SK-N-SH treated with all-trans-retinoic acid at 6 μM for 48 hours (cell line): ENCODE results near the gene SENP1.

ENCODE experiments used
- ATAC-seq: fragments of 200-7000 bp; cut with Tn5 transposase; 3 replicates; pipeline ENCODE4 v1.9.1; 2020; ENCODE audit warnings: mild to moderate bottlenecking, moderate library complexity
- ARNTL ChIP-seq: fragments of 450-650 bp; formaldehyde crosslinking; IDR thresholded peaks from 2 replicates; pipeline ENCODE4 v1.5.0; 2020; ENCODE audit warnings: low read depth, mild to moderate bottlenecking, moderate library complexity, borderline replicate concordance
- BACH2 ChIP-seq: fragments of 250-450 bp; sonication (Bioruptor Pico); IDR thresholded peaks from 2 replicates; pipeline ENCODE4 v1.9.0; 2021; ENCODE audit warnings: mild to moderate bottlenecking, borderline replicate concordance
- CSDC2 ChIP-seq: fragments of 250-450 bp; sonication (Bioruptor Pico); IDR thresholded peaks from 2 replicates; pipeline ENCODE4 v1.5.0; 2020; ENCODE audit warnings: mild to moderate bottlenecking, moderate library complexity
- ESRRG ChIP-seq: fragments of 250-450 bp; sonication (Bioruptor Pico); IDR thresholded peaks from 2 replicates; pipeline ENCODE4 v1.6.1; 2021; ENCODE audit warnings: mild to moderate bottlenecking
- GLIS3 ChIP-seq: fragments of 250-450 bp; sonication (Bioruptor Pico); IDR thresholded peaks from 2 replicates; pipeline ENCODE4 v1.5.0; 2020; ENCODE audit warnings: mild to moderate bottlenecking, moderate library complexity
- ISL1 ChIP-seq: fragments of 250-450 bp; sonication (Bioruptor Pico); IDR thresholded peaks from 2 replicates; pipeline ENCODE4 v2.1.2; 2022; ENCODE audit warnings: mild to moderate bottlenecking, moderate library complexity
- OSR1 ChIP-seq: fragments of 250-450 bp; sonication (Bioruptor Pico); IDR thresholded peaks from 2 replicates; pipeline ENCODE4 v1.8.0; 2022; ENCODE audit warnings: moderate library complexity, mild to moderate bottlenecking, inconsistent platforms
- POU6F1 ChIP-seq: fragments of 250-450 bp; sonication (Bioruptor Pico); IDR thresholded peaks from 2 replicates; pipeline ENCODE4 v1.8.0; 2021; ENCODE audit warnings: low read depth, mild to moderate bottlenecking, moderate library complexity, borderline replicate concordance
- RARB ChIP-seq: fragments of 250-450 bp; sonication (Bioruptor Pico); IDR thresholded peaks from 2 replicates; pipeline ENCODE4 v1.8.0; 2021; ENCODE audit warnings: mild to moderate bottlenecking, moderate library complexity
- SNAI2 ChIP-seq: fragments of 250-450 bp; sonication (Bioruptor Pico); IDR thresholded peaks from 2 replicates; pipeline ENCODE4 v1.5.0; 2020; ENCODE audit warnings: mild to moderate bottlenecking, moderate library complexity
- TCF4 ChIP-seq: fragments of 250-450 bp; sonication (Bioruptor Pico); IDR thresholded peaks from 2 replicates; pipeline ENCODE4 v1.8.0; 2021; ENCODE audit warnings: mild to moderate bottlenecking, moderate library complexity, borderline replicate concordance
- TOX ChIP-seq: fragments of 250-450 bp; sonication (Bioruptor Pico); IDR thresholded peaks from 2 replicates; pipeline ENCODE4 v1.8.0; 2021; ENCODE audit warnings: mild to moderate bottlenecking, moderate library complexity, borderline replicate concordance
- TSHZ2 ChIP-seq: fragments of 250-450 bp; sonication (Bioruptor Pico); IDR thresholded peaks from 2 replicates; pipeline ENCODE4 v1.5.0; 2020; ENCODE audit warnings: mild to moderate bottlenecking, moderate library complexity
- ZC3H10 ChIP-seq: fragments of 250-450 bp; sonication (Bioruptor Pico); IDR thresholded peaks from 2 replicates; pipeline ENCODE4 v1.5.1; 2021; ENCODE audit warnings: mild to moderate bottlenecking, moderate library complexity
- ZFP3 ChIP-seq: fragments of 250-450 bp; sonication (Bioruptor Pico); IDR thresholded peaks from 2 replicates; pipeline ENCODE4 v1.5.0; 2020; ENCODE audit warnings: mild to moderate bottlenecking, moderate library complexity
- ZNF565 ChIP-seq: fragments of 450-650 bp; formaldehyde crosslinking; conservative IDR thresholded peaks from 2 replicates; pipeline ENCODE4 v1.5.0; 2020; ENCODE audit warnings: low read depth, mild to moderate bottlenecking, moderate library complexity
- ZNF70 ChIP-seq: fragments of 450-650 bp; formaldehyde crosslinking; IDR thresholded peaks from 2 replicates; pipeline ENCODE4 v1.5.0; 2020; ENCODE audit warnings: mild to moderate bottlenecking, moderate library complexity
- ZNF8 ChIP-seq: fragments of 450-650 bp; formaldehyde crosslinking; IDR thresholded peaks from 2 replicates; pipeline ENCODE4 v1.5.0; 2020; ENCODE audit warnings: mild to moderate bottlenecking, moderate library complexity
- TF ChIP-seq, protein P1 (sequence below): fragments of 250-450 bp; sonication (Bioruptor Pico); IDR thresholded peaks from 2 replicates; pipeline ENCODE4 v1.5.1; 2020; ENCODE audit warnings: low read depth, mild to moderate bottlenecking, moderate library complexity
- TF ChIP-seq, protein P2 (sequence below): fragments of 250-450 bp; sonication (Bioruptor Pico); IDR thresholded peaks from 2 replicates; pipeline ENCODE4 v1.5.1; 2021; ENCODE audit warnings: mild to moderate bottlenecking, moderate library complexity

SENP1 gene

DNA sequence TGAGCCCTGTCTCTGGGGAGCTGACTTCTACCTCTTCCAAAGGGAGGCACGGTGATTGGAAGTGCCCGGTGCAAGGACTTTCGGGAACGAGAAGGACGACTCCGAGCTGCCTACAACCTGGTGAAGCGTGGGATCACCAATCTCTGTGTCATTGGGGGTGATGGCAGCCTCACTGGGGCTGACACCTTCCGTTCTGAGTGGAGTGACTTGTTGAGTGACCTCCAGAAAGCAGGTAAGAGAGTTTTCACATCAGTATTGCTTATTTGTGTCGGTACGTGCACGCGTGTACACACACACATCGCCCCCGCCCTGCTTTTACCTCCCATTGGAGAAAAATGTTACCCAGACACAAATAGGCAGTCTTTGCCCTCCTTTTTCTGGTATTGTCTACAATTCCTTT lies 26.9 kb upstream of the SENP1 start:
- ATAC-seq: no peak
- TF ChIP-seq SNAI2 (no peak), CSDC2 (CRISPR knock-in tag) (no peak), ISL1 (CRISPR knock-in tag) (no peak), TCF4 (CRISPR knock-in tag) (no peak), GLIS3 (CRISPR knock-in tag) (no peak), TOX (no peak), RARB (CRISPR knock-in tag) (no peak), BACH2 (CRISPR knock-in tag) (no peak), ARNTL (no peak), ZC3H10 (no peak), ZNF8 (no peak), ZFP3 (CRISPR knock-in tag) (no peak), TSHZ2 (CRISPR knock-in tag) (no peak), ESRRG (CRISPR knock-in tag) (no peak)
- TF ChIP-seq, protein P1, sequence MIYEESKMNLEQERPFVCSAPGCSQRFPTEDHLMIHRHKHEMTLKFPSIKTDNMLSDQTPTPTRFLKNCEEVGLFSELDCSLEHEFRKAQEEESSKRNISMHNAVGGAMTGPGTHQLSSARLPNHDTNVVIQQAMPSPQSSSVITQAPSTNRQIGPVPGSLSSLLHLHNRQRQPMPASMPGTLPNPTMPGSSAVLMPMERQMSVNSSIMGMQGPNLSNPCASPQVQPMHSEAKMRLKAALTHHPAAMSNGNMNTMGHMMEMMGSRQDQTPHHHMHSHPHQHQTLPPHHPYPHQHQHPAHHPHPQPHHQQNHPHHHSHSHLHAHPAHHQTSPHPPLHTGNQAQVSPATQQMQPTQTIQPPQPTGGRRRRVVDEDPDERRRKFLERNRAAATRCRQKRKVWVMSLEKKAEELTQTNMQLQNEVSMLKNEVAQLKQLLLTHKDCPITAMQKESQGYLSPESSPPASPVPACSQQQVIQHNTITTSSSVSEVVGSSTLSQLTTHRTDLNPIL (CRISPR knock-in tag): no peak

- TF ChIP-seq ZFP3 (CRISPR knock-in tag) (no peak), OSR1 (CRISPR knock-in tag) (no peak)
- TF ChIP-seq, all 23 proteins: peak for 0
- ATAC-seq: no peak
Measured at GRCh38 chr12:48131517-48131916, 25.6 kb upstream of the SENP1 start.

GRCh38 chr12:48129376-48129775 lies 23.5 kb upstream of the SENP1 start:
- no peak for ATAC-seq
- TF ChIP-seq ISL1 (CRISPR knock-in tag): no peak
- no peak for TF ChIP-seq ZNF70 (CRISPR knock-in tag)
- TF ChIP-seq GLIS3 (CRISPR knock-in tag): no peak

DNA sequence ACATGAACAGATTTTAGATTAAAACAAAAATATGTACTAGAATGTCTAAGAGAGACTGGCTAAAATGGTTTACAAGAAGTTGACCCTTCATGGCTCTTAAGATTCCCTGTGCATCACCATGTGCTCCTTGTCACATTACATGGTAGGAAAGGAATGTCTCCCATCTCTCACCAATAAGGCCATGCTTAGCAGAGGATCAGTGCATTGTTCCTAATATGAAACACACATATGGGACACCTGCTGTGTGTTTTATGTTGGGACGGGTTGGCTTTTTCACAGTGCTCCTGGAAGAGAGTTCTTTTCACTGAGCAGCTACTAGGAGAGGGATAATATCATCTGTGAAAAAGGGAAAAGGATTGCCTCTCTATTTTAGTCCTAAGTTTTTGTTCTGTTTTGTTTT lies 22.9 kb upstream of the SENP1 start:
- ATAC-seq: no peak
- TF ChIP-seq ZC3H10 (no peak), ZNF70 (CRISPR knock-in tag) (no peak), ISL1 (CRISPR knock-in tag) (no peak), ZNF8 (no peak), SNAI2 (no peak), CSDC2 (CRISPR knock-in tag) (no peak), ZNF565 (CRISPR knock-in tag) (no peak), POU6F1 (CRISPR knock-in tag) (no peak), ZFP3 (CRISPR knock-in tag) (no peak), TOX (no peak)
- TF ChIP-seq, protein P1 (CRISPR knock-in tag): no peak
- TF ChIP-seq, protein P2, sequence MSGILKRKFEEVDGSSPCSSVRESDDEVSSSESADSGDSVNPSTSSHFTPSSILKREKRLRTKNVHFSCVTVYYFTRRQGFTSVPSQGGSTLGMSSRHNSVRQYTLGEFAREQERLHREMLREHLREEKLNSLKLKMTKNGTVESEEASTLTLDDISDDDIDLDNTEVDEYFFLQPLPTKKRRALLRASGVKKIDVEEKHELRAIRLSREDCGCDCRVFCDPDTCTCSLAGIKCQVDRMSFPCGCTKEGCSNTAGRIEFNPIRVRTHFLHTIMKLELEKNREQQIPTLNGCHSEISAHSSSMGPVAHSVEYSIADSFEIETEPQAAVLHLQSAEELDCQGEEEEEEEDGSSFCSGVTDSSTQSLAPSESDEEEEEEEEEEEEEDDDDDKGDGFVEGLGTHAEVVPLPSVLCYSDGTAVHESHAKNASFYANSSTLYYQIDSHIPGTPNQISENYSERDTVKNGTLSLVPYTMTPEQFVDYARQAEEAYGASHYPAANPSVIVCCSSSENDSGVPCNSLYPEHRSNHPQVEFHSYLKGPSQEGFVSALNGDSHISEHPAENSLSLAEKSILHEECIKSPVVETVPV: no peak
